H1 (cell line): ENCODE measurements around the gene PI4KA. TPM values are rescaled to one million over a fixed set of nuclear protein-coding genes. Genes with fewer than 3 reads are reported as not detected.

ENCODE experiments used
- CBX8 ChIP-seq: fragments of 300-800, 300-1000 bp; sonication (generic); IDR thresholded peaks from 2 replicates; pipeline ENCODE4 v1.7.1; 2016; ENCODE audit warnings: low read depth, low read length, borderline replicate concordance
- CHD7 ChIP-seq: fragments of 300-600 bp; sonication (generic); IDR thresholded peaks from 2 replicates; pipeline ENCODE4 v1.7.1; 2012; ENCODE audit warnings: low read length, moderate library complexity, mild to moderate bottlenecking, inconsistent platforms; ENCODE audit not compliant: insufficient replicate concordance
- CTBP2 ChIP-seq: IDR thresholded peaks from 2 replicates; pipeline ENCODE4 v1.7.0; 2011; ENCODE audit warnings: borderline replicate concordance, mild to moderate bottlenecking, moderate library complexity, mixed read lengths, low read length; ENCODE audit not compliant: insufficient read depth, insufficient read length
- MAX ChIP-seq: IDR thresholded peaks from 2 replicates; pipeline ENCODE4 v1.6.1; 2012; ENCODE audit warnings: inconsistent platforms
- NRF1 ChIP-seq: IDR thresholded peaks from 2 replicates; pipeline ENCODE4 v1.6.1; 2011; ENCODE audit warnings: mild to moderate bottlenecking, low read depth, low read length, improper control_type of control experiment
- POU5F1 ChIP-seq: IDR thresholded peaks from 2 replicates; pipeline ENCODE4 v1.6.1; 2011; ENCODE audit warnings: low read depth, mild to moderate bottlenecking, low read length, moderate library complexity
- SAP30 ChIP-seq: fragments of 300-600 bp; sonication (generic); IDR thresholded peaks from 2 replicates; pipeline ENCODE4 v1.7.1; 2012; ENCODE audit warnings: low read length, moderate library complexity, mild to moderate bottlenecking, inconsistent platforms; ENCODE audit not compliant: insufficient read depth, insufficient replicate concordance
- SIN3A ChIP-seq, 2 experiments: IDR thresholded peaks in 1 of 2; conservative IDR thresholded peaks in 1 of 2; 2 replicates each; pipeline ENCODE4 v1.6.1; 2011 to 2012; ENCODE audit warnings: low read length in 2 of 2, improper control_type of control experiment in 1 of 2, low read depth in 1 of 2, mild to moderate bottlenecking in 1 of 2
- SUZ12 ChIP-seq: fragments of 200-600 bp; sonication (generic); IDR thresholded peaks from 2 replicates; pipeline ENCODE4 v1.6.1; 2012; ENCODE audit warnings: mild to moderate bottlenecking, inconsistent platforms, low read length, moderate library complexity, mixed read lengths
- USF2 ChIP-seq: IDR thresholded peaks from 2 replicates; pipeline ENCODE4 v1.6.1; 2011; ENCODE audit warnings: low read length, improper control_type of control experiment
- polyA plus RNA-seq, 7 experiments: library from polyadenylated mRNA; depleted of rRNA in 3 of 7; stranded (reverse) in 5 of 7; unstranded in 2 of 7; fragments of >200 nt in 5 of 7; fragments of 200-250 nt in 2 of 7; gene quantifications; 1 replicate in 5 of 7; 2 replicates in 1 of 7; 4 replicates in 1 of 7; pipeline versions ENCODE4 v1.2.1 to v1.2.3, GENCODE V29; 2011 to 2013; ENCODE audit warnings: missing spikeins in 2 of 7, mixed read lengths in 2 of 7
- total RNA-seq: library from RNA; stranded (reverse); fragmentation: NEBNext Ultra II Directional; extraction: Animal tissue kit (Norgen Biotek cat#: 25700); gene quantifications from 2 replicates; pipeline ENCODE4 v1.2.1, GENCODE V29; 2021

PI4KA gene
- total and polyA plus RNA-seq, 2 of the 8 experiments (the other 6 are each of a cell fraction or from before 2014, with no cell fraction given): 22.5 to 37.7 TPM

- TF ChIP-seq CHD7: no peak
- TF ChIP-seq NRF1: no peak
- TF ChIP-seq SIN3A (conservative IDR thresholded peaks at IDR 0.05 in 1 of 2, IDR thresholded peaks at IDR 0.05 in 1 of 2; ENCODE audit: low read depth in 1 of 2, low read length in 2 of 2): no peak
- TF ChIP-seq POU5F1: no peak
- TF ChIP-seq USF2: no peak
- no peak for TF ChIP-seq CBX8
- TF ChIP-seq CTBP2: no peak
- TF ChIP-seq SUZ12: no peak
- no peak for TF ChIP-seq SAP30
- no peak for TF ChIP-seq MAX
Observed at GRCh38 chr22:20748082-20748481, 110.5 kb downstream of the PI4KA start (continued).
